Mesothelial cell of epicardium (in vitro differentiated cells): ENCODE results near the gene CADPS. TPM values are rescaled to one million over a fixed set of nuclear protein-coding genes. Genes with fewer than 3 reads are reported as not detected.

Experiments used
- DNase-seq, 2 experiments: peaks; one replicate each; pipeline ENCODE4 v3.0.0; 2021; ENCODE audit warnings: low spot score in 2 of 2; ENCODE audit not compliant: unreplicated experiment in 2 of 2
- H3K27ac Mint-ChIP-seq: 2 replicates; pipeline ENCODE4 v1.8.0; 2021; ENCODE audit warnings: mixed read lengths
- H3K27me3 Mint-ChIP-seq: 2 replicates; pipeline ENCODE4 v1.8.0; 2021; ENCODE audit warnings: low read depth, mixed read lengths
- H3K36me3 Mint-ChIP-seq: 2 replicates; pipeline ENCODE4 v1.8.0; 2021; ENCODE audit warnings: mixed read lengths
- H3K4me1 Mint-ChIP-seq: 2 replicates; pipeline ENCODE4 v1.8.0; 2021; ENCODE audit warnings: mixed read lengths
- H3K4me3 Mint-ChIP-seq: 2 replicates; pipeline ENCODE4 v1.8.0; 2021; ENCODE audit warnings: mild to moderate bottlenecking, moderate library complexity, mixed read lengths
- H3K9me3 Mint-ChIP-seq: 2 replicates; pipeline ENCODE4 v1.8.0; 2021; ENCODE audit warnings: mixed read lengths
- CTCF ChIP-seq: fragments of 200-600 bp; sonication (generic); IDR thresholded peaks from one replicate; pipeline ENCODE4 v1.5.0; 2021; ENCODE audit warnings: antibody characterized with exemption; ENCODE audit not compliant: unreplicated experiment
- total RNA-seq: library from RNA; stranded (reverse); gene quantifications from 3 replicates; pipeline ENCODE4 v1.2.1, GENCODE V29; 2021

The CADPS gene
- total RNA-seq, 1 donor from 2014 or later, result 4.2 TPM

- H3K27ac Mint-ChIP-seq, result no peak overlapping the region
- no peaks in the 10 kb centered on the region for H3K4me1 Mint-ChIP-seq
- peaks cover 3% of the 10 kb centered on the region for H3K9me3 Mint-ChIP-seq
- H3K4me3 Mint-ChIP-seq, result no peak overlapping the region
- no peak for DNase-seq
- peaks cover 18% of the 10 kb centered on the region for H3K27me3 Mint-ChIP-seq
- H3K36me3 Mint-ChIP-seq, result no peaks in the 10 kb centered on the region
- no peak for TF ChIP-seq CTCF
These were observed 29.2 kb downstream of the CADPS start for GRCh38 chr3:62845996-62846395.

- no peaks in the 10 kb centered on the region for H3K4me1 Mint-ChIP-seq
These were observed 31.7 kb downstream of the CADPS start for GRCh38 chr3:62843508-62843907.

GRCh38 chr3:62839748-62840147 is 35.5 kb downstream of the CADPS start:
- Mint-ChIP-seq H3K9me3 (no peaks in the 10 kb centered on the region), H3K4me3 (no peak overlapping the region), H3K4me1 (no peaks in the 10 kb centered on the region), H3K27ac (no peak overlapping the region), H3K27me3 (peaks cover 51% of the 10 kb centered on the region), H3K36me3 (no peaks in the 10 kb centered on the region)
- no peak for DNase-seq
- no peak for TF ChIP-seq CTCF

More at GRCh38 chr3:62843508-62843907, 31.7 kb downstream of the CADPS start:
- Mint-ChIP-seq H3K27me3 (peaks cover 25% of the 10 kb centered on the region), H3K9me3 (peaks cover 3% of the 10 kb centered on the region), H3K4me3 (no peak overlapping the region), H3K36me3 (no peaks in the 10 kb centered on the region), H3K27ac (no peak overlapping the region)
- no peak for TF ChIP-seq CTCF
- DNase-seq, result no peak

DNA sequence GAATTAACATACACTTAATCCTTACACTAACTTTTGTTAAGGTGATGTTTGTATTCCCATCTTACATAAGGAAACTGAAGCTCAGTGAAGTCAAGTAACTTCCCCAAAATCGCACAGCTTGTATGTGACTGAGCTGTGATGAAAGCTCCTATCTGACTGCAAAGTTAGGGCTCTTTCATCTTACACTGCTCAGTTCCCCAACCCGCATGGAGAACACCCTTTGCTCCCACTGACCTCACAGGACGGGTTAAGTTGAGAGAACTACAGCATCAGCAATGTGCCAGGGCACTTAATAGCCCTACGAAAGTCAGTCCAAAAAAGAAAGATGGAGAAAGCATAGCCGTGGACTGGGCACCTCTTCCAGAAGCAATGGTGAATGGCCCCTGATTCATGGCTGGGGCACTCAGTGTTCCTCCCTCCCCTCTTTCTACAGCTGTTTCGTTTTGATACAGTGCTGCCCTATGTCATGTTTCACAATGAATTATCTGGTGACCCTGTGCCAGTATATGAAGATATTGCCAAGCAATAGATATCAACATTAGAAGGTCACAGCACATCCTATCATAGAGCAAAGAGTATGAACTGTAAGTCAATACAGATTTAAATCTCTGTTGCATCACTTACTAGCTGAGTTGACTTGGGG is 38.0 kb downstream of the CADPS start:
- no peaks in the 10 kb centered on the region for H3K4me1 Mint-ChIP-seq
- H3K36me3 Mint-ChIP-seq, result no peaks in the 10 kb centered on the region
- DNase-seq, result no peak
- H3K9me3 Mint-ChIP-seq, result no peaks in the 10 kb centered on the region
- no peak for TF ChIP-seq CTCF
- no peak overlapping the region for H3K27ac Mint-ChIP-seq
- H3K4me3 Mint-ChIP-seq, result no peak overlapping the region
- H3K27me3 Mint-ChIP-seq, result peaks cover 58% of the 10 kb centered on the region

- Mint-ChIP-seq H3K36me3 (no peaks in the 10 kb centered on the region), H3K27me3 (peaks cover 65% of the 10 kb centered on the region), H3K4me1 (no peaks in the 10 kb centered on the region), H3K9me3 (no peaks in the 10 kb centered on the region), H3K4me3 (no peak overlapping the region), H3K27ac (no peak overlapping the region)
- no peak for TF ChIP-seq CTCF
- no peak for DNase-seq
These were observed 39.5 kb downstream of the CADPS start for GRCh38 chr3:62835554-62836236.
